Activated naive CD8-positive, alpha-beta T cell treated with anti-CD3 and anti-CD28 coated beads, Interleukin-2, amount 10 ng/mL, durations not matched to agents 7 days and 5 days (primary cell): ENCODE measurements around the gene NUP214. TPM values are rescaled to one million over a fixed set of nuclear protein-coding genes. Genes with fewer than 3 reads are reported as not detected.

Experiments used
- ATAC-seq: fragments of 150-1000 bp; cut with Tn5 transposase; one replicate; pipeline ENCODE4 v1.10.0; 2021; ENCODE audit warnings: low read depth, moderate library complexity
- POLR2A ChIA-PET: fragments of 350-600 bp; sonication (Branson Sonifier 250); formaldehyde crosslinking; loops from one replicate; lab custom pipeline; 2021; ENCODE audit warnings: antibody characterized with exemption; lab: Charles Lee
- DNase-seq: peaks from one replicate; pipeline ENCODE4 v3.0.0; 2021
- H3K27ac Mint-ChIP-seq: one replicate; pipeline ENCODE4 v1.8.0; 2022; ENCODE audit warnings: mild to moderate bottlenecking, mixed read lengths
- H3K27me3 Mint-ChIP-seq: one replicate; pipeline ENCODE4 v1.8.0; 2022; ENCODE audit warnings: mild to moderate bottlenecking, moderate library complexity, mixed read lengths
- H3K36me3 Mint-ChIP-seq: one replicate; pipeline ENCODE4 v1.8.0; 2021; ENCODE audit warnings: mild to moderate bottlenecking, mixed read lengths
- H3K4me1 Mint-ChIP-seq: one replicate; pipeline ENCODE4 v1.8.0; 2021; ENCODE audit warnings: mixed read lengths
- H3K4me3 Mint-ChIP-seq: one replicate; pipeline ENCODE4 v1.8.0; 2022; ENCODE audit warnings: mild to moderate bottlenecking, moderate library complexity, mixed read lengths
- H3K9me3 Mint-ChIP-seq: one replicate; pipeline ENCODE4 v1.8.0; 2021; ENCODE audit warnings: mixed read lengths
- total RNA-seq, 2 experiments: library from RNA; stranded (reverse); gene quantifications; one replicate each; pipeline ENCODE4 v1.2.3, GENCODE V29; 2021

Gene NUP214
- total RNA-seq, 2 experiments from 2014 or later: 69.4 to 73.9 TPM

- H3K4me3 Mint-ChIP-seq: no peak overlapping the region
- DNase-seq (no peak), ATAC-seq (no peak)
- peaks cover 25% of the 10 kb centered on the region for H3K4me1 Mint-ChIP-seq
- peaks cover 25% of the 10 kb centered on the region for H3K36me3 Mint-ChIP-seq
- H3K9me3 Mint-ChIP-seq: no peaks in the 10 kb centered on the region
- POLR2A ChIA-PET: interaction anchor here (0.6 to 1.3 kb wide), 2 partner anchors 22 to 59 kb away, joined by 6 read pairs; no protein-coding TSS in a partner anchor
- peak overlapping the region; percentile 64 for H3K27ac Mint-ChIP-seq
- H3K27me3 Mint-ChIP-seq: no peaks in the 10 kb centered on the region
These were observed 108.2 kb downstream of the NUP214 start for GRCh38 chr9:131233556-131233955.

- Mint-ChIP-seq H3K27ac (peak overlapping the region; percentile 9), H3K9me3 (no peaks in the 10 kb centered on the region), H3K4me1 (peaks cover 28% of the 10 kb centered on the region), H3K27me3 (no peaks in the 10 kb centered on the region), H3K36me3 (peaks cover 25% of the 10 kb centered on the region), H3K4me3 (no peak overlapping the region)
- no peak for DNase-seq
- POLR2A ChIA-PET: interaction anchor here (0.7 to 6.1 kb wide), 3 partner anchors 22 to 38 kb away, joined by 3 to 110 read pairs (median 6); partner anchors contain the start of gene FAM78A
- ATAC-seq: no peak
These were observed 108.6 kb downstream of the NUP214 start for GRCh38 chr9:131233995-131234394.

GRCh38 chr9:131234799-131235479 is 109.6 kb downstream of the NUP214 start:
- Mint-ChIP-seq H3K27me3 (no peaks in the 10 kb centered on the region), H3K27ac (peak overlapping the region; percentile 51), H3K36me3 (peaks cover 23% of the 10 kb centered on the region), H3K4me1 (peaks cover 32% of the 10 kb centered on the region), H3K9me3 (no peaks in the 10 kb centered on the region), H3K4me3 (no peak overlapping the region)
- DNase-seq (no peak), ATAC-seq (no peak)
- POLR2A ChIA-PET: interaction anchor here (3.6 to 6.1 kb wide), 2 partner anchors 37 to 44 kb away, joined by 14 to 110 read pairs; partner anchors contain the start of gene FAM78A

- no peaks in the 10 kb centered on the region for H3K27me3 Mint-ChIP-seq
- peak overlapping the region; percentile 8 for H3K27ac Mint-ChIP-seq
- POLR2A ChIA-PET: interaction anchor here (3.6 to 6.1 kb wide), 4 partner anchors 15 to 43 kb away, joined by 14 to 110 read pairs (median 70); partner anchors contain the start of gene FAM78A
- ATAC-seq (no peak), DNase-seq (no peak)
- no peaks in the 10 kb centered on the region for H3K9me3 Mint-ChIP-seq
- peaks cover 18% of the 10 kb centered on the region for H3K36me3 Mint-ChIP-seq
- H3K4me3 Mint-ChIP-seq: no peak overlapping the region
- peaks cover 34% of the 10 kb centered on the region for H3K4me1 Mint-ChIP-seq
These were observed 110.1 kb downstream of the NUP214 start for GRCh38 chr9:131235480-131235851.

- peaks cover 34% of the 10 kb centered on the region for H3K4me1 Mint-ChIP-seq
- ATAC-seq: no peak
- H3K36me3 Mint-ChIP-seq: peaks cover 15% of the 10 kb centered on the region
- no peaks in the 10 kb centered on the region for H3K9me3 Mint-ChIP-seq
- H3K27me3 Mint-ChIP-seq: no peaks in the 10 kb centered on the region
- DNase-seq: no peak
- POLR2A ChIA-PET: interaction anchor here (3.6 to 6.1 kb wide), 4 partner anchors 15 to 42 kb away, joined by 14 to 110 read pairs (median 70); partner anchors contain the start of gene FAM78A
- no peak overlapping the region for H3K27ac Mint-ChIP-seq
- H3K4me3 Mint-ChIP-seq: no peak overlapping the region
These were observed 110.8 kb downstream of the NUP214 start for GRCh38 chr9:131236161-131236560.

GRCh38 chr9:131236761-131237160 is 111.4 kb downstream of the NUP214 start:
- ATAC-seq (no peak), DNase-seq (no peak)
- H3K36me3 Mint-ChIP-seq: peaks cover 12% of the 10 kb centered on the region
- no peaks in the 10 kb centered on the region for H3K9me3 Mint-ChIP-seq
- POLR2A ChIA-PET: interaction anchor here (3.6 to 6.1 kb wide), 4 partner anchors 14 to 42 kb away, joined by 14 to 110 read pairs (median 70); partner anchors contain the start of gene FAM78A
- peak overlapping the region; percentile 98 for H3K27ac Mint-ChIP-seq
- no peaks in the 10 kb centered on the region for H3K27me3 Mint-ChIP-seq
- H3K4me3 Mint-ChIP-seq: peak overlapping the region; percentile 79
- H3K4me1 Mint-ChIP-seq: peaks cover 36% of the 10 kb centered on the region

- H3K4me3 Mint-ChIP-seq: peak overlapping the region; percentile 79
- DNase-seq: no peak
- H3K36me3 Mint-ChIP-seq: peaks cover 10% of the 10 kb centered on the region
- H3K9me3 Mint-ChIP-seq: no peaks in the 10 kb centered on the region
- peak overlapping the region; percentile 98 for H3K27ac Mint-ChIP-seq
- no peaks in the 10 kb centered on the region for H3K27me3 Mint-ChIP-seq
- H3K4me1 Mint-ChIP-seq: peaks cover 36% of the 10 kb centered on the region
- no peak for ATAC-seq
- POLR2A ChIA-PET: interaction anchor here (0.7 to 6.1 kb wide), 7 partner anchors 14 to 41 kb away, joined by 3 to 110 read pairs (median 14); partner anchors contain the start of gene FAM78A
These were observed 111.9 kb downstream of the NUP214 start for GRCh38 chr9:131237291-131237690.

- POLR2A ChIA-PET: interaction anchor here (0.7 to 6.1 kb wide), 7 partner anchors 13 to 41 kb away, joined by 3 to 110 read pairs (median 14); partner anchors contain the start of gene FAM78A
- peak overlapping the region; percentile 98 for H3K27ac Mint-ChIP-seq
- H3K4me1 Mint-ChIP-seq: peaks cover 38% of the 10 kb centered on the region
These were observed 112.6 kb downstream of the NUP214 start for GRCh38 chr9:131237931-131238401.

GRCh38 chr9:131238402-131239021 is 113.1 kb downstream of the NUP214 start:
- ATAC-seq (peak; percentile 21), DNase-seq (no peak)
- Mint-ChIP-seq H3K27me3 (no peaks in the 10 kb centered on the region), H3K36me3 (peaks cover 13% of the 10 kb centered on the region), H3K27ac (peak overlapping the region; percentile 98), H3K4me1 (peaks cover 39% of the 10 kb centered on the region), H3K9me3 (peaks cover 5% of the 10 kb centered on the region), H3K4me3 (peak overlapping the region; percentile 79)
- POLR2A ChIA-PET: interaction anchor here (1.1 to 6.1 kb wide), 6 partner anchors 12 to 40 kb away, joined by 3 to 110 read pairs (median 38); partner anchors contain the start of gene FAM78A

More at GRCh38 chr9:131237931-131238401, 112.6 kb downstream of the NUP214 start:
- ATAC-seq: peak; percentile 97
- peak; percentile 81 for DNase-seq
- Mint-ChIP-seq H3K36me3 (peaks cover 12% of the 10 kb centered on the region), H3K4me3 (peak overlapping the region; percentile 79), H3K9me3 (peaks cover 2% of the 10 kb centered on the region), H3K27me3 (no peaks in the 10 kb centered on the region)

- POLR2A ChIA-PET: interaction anchor here (4.5 to 6.1 kb wide), 3 partner anchors 12 to 32 kb away, joined by 62 to 110 read pairs (median 79); partner anchors contain the start of gene FAM78A
- Mint-ChIP-seq H3K27ac (peak overlapping the region; percentile 98), H3K9me3 (peaks cover 5% of the 10 kb centered on the region), H3K27me3 (no peaks in the 10 kb centered on the region), H3K4me1 (peaks cover 33% of the 10 kb centered on the region), H3K36me3 (peaks cover 8% of the 10 kb centered on the region), H3K4me3 (peak overlapping the region; percentile 15)
- no peak for ATAC-seq
- no peak for DNase-seq
These were observed 114.0 kb downstream of the NUP214 start for GRCh38 chr9:131239161-131239975.

GRCh38 chr9:131240047-131240921 is 114.9 kb downstream of the NUP214 start:
- H3K36me3 Mint-ChIP-seq: peaks cover 8% of the 10 kb centered on the region
- POLR2A ChIA-PET: interaction anchor here (4.5 to 6.1 kb wide), 3 partner anchors 11 to 31 kb away, joined by 62 to 110 read pairs (median 79); partner anchors contain the start of gene FAM78A
- H3K27me3 Mint-ChIP-seq: no peaks in the 10 kb centered on the region
- no peak overlapping the region for H3K27ac Mint-ChIP-seq
- peaks cover 33% of the 10 kb centered on the region for H3K4me1 Mint-ChIP-seq
- no peak overlapping the region for H3K4me3 Mint-ChIP-seq
- DNase-seq: no peak
- no peak for ATAC-seq
- H3K9me3 Mint-ChIP-seq: peaks cover 5% of the 10 kb centered on the region
